Measurements from ENCODE around the gene ANKIB1. TPM values are rescaled to one million over a fixed set of nuclear protein-coding genes. Genes with fewer than 3 reads are reported as not detected.

Gene ANKIB1
- total and polyA plus RNA-seq, 11 donors = 9.0 to 67.9 (median 43.4) TPM

DNA sequence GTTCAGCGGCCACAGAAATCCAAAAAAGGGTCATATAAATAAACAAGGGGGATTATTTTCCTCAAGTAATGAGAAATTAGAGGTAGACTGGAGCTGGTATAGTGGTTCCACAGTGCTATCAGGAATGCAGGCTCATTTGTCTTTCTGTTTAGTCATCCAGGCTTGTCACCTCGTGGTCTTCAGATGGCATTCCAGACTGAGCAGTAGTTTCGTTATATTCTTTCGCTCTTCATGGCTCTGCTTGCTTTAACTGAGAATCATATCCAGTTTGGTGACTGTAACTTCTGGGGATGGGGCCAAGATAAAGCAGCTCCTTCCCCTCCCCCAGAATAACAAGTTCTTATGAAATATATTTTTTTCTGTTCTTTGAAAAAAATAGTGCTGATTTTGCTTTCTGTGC, 9.5 kb downstream of the ANKIB1 start:
- 65 to 76% (median 74%) methylated on average over 4 of the region's 4 CpGs for WGBS, 4 donors
- Histone ChIP-seq H3K27ac (peak overlapping the region in 1 of 12 donors; percentile 2), H3K9me3 (no peaks in the 10 kb centered on the region), H3K36me3 (no peaks in the 10 kb centered on the region), H3K4me1 (peaks cover 0 to 59% (median 7%) of the 10 kb centered on the region in 12 donors), H3K4me3 (no peak overlapping the region), H3K27me3 (no peaks in the 10 kb centered on the region)
- peak in 3 of 4 donors; percentile 46 to 65 (median 55) for ATAC-seq
- TF ChIP-seq, protein P1, sequence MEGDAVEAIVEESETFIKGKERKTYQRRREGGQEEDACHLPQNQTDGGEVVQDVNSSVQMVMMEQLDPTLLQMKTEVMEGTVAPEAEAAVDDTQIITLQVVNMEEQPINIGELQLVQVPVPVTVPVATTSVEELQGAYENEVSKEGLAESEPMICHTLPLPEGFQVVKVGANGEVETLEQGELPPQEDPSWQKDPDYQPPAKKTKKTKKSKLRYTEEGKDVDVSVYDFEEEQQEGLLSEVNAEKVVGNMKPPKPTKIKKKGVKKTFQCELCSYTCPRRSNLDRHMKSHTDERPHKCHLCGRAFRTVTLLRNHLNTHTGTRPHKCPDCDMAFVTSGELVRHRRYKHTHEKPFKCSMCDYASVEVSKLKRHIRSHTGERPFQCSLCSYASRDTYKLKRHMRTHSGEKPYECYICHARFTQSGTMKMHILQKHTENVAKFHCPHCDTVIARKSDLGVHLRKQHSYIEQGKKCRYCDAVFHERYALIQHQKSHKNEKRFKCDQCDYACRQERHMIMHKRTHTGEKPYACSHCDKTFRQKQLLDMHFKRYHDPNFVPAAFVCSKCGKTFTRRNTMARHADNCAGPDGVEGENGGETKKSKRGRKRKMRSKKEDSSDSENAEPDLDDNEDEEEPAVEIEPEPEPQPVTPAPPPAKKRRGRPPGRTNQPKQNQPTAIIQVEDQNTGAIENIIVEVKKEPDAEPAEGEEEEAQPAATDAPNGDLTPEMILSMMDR (IDR thresholded peaks at IDR 0.05) = no peak
- TF ChIP-seq POLR2A (IDR thresholded peaks at IDR 0.05) = no peak
- intact Hi-C loops (cut with DNase I) = no loop called here
- no peak for DNase-seq

DNA sequence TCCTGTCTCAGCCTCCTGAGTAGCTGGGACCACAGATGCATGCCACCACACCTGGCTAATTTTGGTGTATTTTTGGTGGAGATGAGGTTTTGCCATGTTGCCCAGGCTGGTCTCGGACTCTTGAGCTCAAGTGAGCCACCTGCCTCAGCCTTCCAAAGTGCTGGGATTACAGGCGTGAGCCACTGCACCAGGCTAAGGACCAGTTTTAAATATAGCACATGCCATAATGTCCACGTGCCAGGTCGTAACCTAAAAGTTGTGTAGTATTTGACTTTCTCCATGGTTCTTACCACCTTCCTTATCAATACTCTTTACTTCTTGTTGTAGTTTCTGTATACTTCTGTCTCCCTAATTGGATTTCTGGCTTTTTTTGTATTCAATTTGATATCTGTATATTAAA, 13.3 kb downstream of the ANKIB1 start:
- 45 to 59% (median 58%) methylated on average over 4 of the region's 4 CpGs for WGBS, 4 donors
- intact Hi-C loops (cut with DNase I) = no loop called here
- ATAC-seq (peak; percentile 64 to 79 (median 76)), DNase-seq (no peak)
- no peak overlapping the region for H3K27ac ChIP-seq
- no peak for TF ChIP-seq POLR2A (IDR thresholded peaks at IDR 0.05)
- TF ChIP-seq, protein P1 (IDR thresholded peaks at IDR 0.05) = no peak
- peaks cover 0 to 27% (median 5%) of the 10 kb centered on the region in 12 donors for H3K4me1 ChIP-seq
- H3K36me3 ChIP-seq = no peaks in the 10 kb centered on the region
- no peak overlapping the region for H3K4me3 ChIP-seq
- H3K27me3 ChIP-seq = no peaks in the 10 kb centered on the region
- peaks cover 0 to 10% (median 0%) of the 10 kb centered on the region in 12 donors for H3K9me3 ChIP-seq

DNA sequence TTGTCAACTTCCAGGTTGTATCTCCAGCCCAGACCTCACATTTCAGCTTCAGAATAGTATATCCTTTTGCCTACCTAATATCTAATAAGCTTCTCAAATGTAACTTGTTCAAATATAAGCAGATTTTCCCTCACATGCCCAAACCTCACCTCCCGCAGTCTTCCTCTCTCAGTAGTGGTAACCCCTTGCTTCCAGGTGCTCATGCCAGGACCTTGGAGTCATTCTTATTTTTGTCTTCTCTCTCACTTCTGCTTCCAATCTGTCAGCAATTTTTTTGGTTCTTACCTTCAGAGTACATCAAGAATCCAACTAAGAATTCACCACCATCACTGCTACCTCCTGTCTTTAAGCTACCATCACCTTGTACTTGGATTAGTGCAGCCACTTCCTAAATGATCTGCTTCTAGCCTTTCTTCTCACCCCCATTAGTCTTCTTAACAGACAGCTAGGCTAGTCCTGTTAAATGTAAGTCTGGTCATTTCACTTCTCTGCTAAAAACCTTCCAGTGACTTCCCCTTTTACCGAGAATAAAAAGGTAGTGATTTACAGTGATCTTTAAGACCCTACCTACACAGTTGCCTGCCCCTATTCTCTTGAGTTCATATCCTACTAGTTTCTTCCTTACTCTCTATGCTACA, 14.0 kb downstream of the ANKIB1 start:
- DNase-seq (no peak), ATAC-seq (peak in 2 of 4 donors; percentile 30 to 47)
- Histone ChIP-seq H3K9me3 (peaks cover 0 to 12% (median 0%) of the 10 kb centered on the region in 12 donors), H3K4me3 (no peak overlapping the region), H3K4me1 (peaks cover 0 to 26% (median 5%) of the 10 kb centered on the region in 12 donors), H3K36me3 (no peaks in the 10 kb centered on the region), H3K27me3 (no peaks in the 10 kb centered on the region), H3K27ac (no peak overlapping the region)
- TF ChIP-seq, protein P1 (IDR thresholded peaks at IDR 0.05) = no peak
- no peak for TF ChIP-seq POLR2A (IDR thresholded peaks at IDR 0.05)
- WGBS, 4 donors = 88 to 91% (median 90%) methylated on average over 2 of the region's 2 CpGs
- intact Hi-C loops (cut with DNase I) = no loop called here

DNA sequence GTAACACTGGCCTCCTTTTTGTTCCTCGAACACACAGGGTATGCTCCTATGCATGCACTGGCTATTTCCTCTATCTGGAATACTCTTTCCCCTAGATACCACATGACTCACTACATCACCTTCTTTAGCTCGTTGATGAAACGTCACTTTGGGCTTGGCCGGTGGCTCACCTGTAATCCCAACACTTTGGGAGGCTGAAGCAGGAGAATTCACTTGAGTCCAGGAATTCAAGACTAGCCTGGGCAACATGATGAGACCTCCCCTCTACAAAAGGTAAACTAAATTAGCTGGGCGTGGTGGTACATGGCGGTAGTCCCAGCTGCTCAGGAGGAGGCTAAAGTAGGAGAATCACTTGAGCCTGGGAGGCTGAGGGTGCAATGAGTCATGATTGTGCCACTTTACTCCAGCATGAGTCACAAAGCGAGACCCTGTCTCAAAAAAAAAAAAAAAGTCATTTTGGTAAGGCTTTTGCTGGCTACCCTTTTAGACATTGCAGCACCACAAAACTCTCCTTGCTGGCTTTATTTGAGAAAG, 14.5 kb downstream of the ANKIB1 start:
- H3K36me3 ChIP-seq = no peaks in the 10 kb centered on the region
- H3K4me1 ChIP-seq = peaks cover 0 to 21% (median 5%) of the 10 kb centered on the region in 12 donors
- WGBS, 4 donors = 80 to 91% (median 85%) methylated on average over 7 of the region's 7 CpGs
- H3K4me3 ChIP-seq = no peak overlapping the region
- no peak overlapping the region for H3K27ac ChIP-seq
- DNase-seq = no peak
- intact Hi-C loops (cut with DNase I) = no loop called here
- TF ChIP-seq, protein P1 (IDR thresholded peaks at IDR 0.05) = no peak
- TF ChIP-seq POLR2A (IDR thresholded peaks at IDR 0.05) = no peak
- ATAC-seq = no peak
- H3K9me3 ChIP-seq = peaks cover 0 to 12% (median 0%) of the 10 kb centered on the region in 12 donors
- H3K27me3 ChIP-seq = no peaks in the 10 kb centered on the region

Data from heart left ventricle (tissue), 16 donors.